Neural cell (in vitro differentiated cells): Measurements from ENCODE around the gene MTHFD1. TPM values are rescaled to one million over a fixed set of nuclear protein-coding genes. Genes with fewer than 3 reads are reported as not detected.

Experiments
- H2AFZ ChIP-seq: fragments of 200-600, 300-800 bp; sonication (generic), shearing (Covaris generic); 2 replicates; pipeline ENCODE4 v1.6.0; 2014; ENCODE audit warnings: low read depth, mild to moderate bottlenecking, antibody characterized with exemption, low read length, moderate library complexity
- H3F3A ChIP-seq: fragments of 200-600 bp; shearing (Covaris generic); 2 replicates; pipeline ENCODE4 v1.6.1; 2016; ENCODE audit warnings: mild to moderate bottlenecking, moderate library complexity, mixed read lengths, antibody characterized with exemption, low read length; ENCODE audit not compliant: insufficient read depth, poor library complexity, severe bottlenecking
- H3K27ac ChIP-seq: fragments of 200-600, 300-800 bp; sonication (generic), shearing (Covaris generic); 2 replicates; pipeline ENCODE4 v1.5.1; 2014; ENCODE audit warnings: mild to moderate bottlenecking, low read length, moderate library complexity
- H3K27me3 ChIP-seq: fragments of 300-800, 200-600 bp; sonication (generic), shearing (Covaris generic); 2 replicates; pipeline ENCODE4 v1.6.0; 2014; ENCODE audit warnings: mild to moderate bottlenecking, low read depth, low read length, moderate library complexity; ENCODE audit not compliant: insufficient read depth
- H3K36me3 ChIP-seq: fragments of 300-800, 200-600 bp; sonication (generic), shearing (Covaris generic); 2 replicates; pipeline ENCODE4 v1.5.1; 2014; ENCODE audit warnings: mild to moderate bottlenecking, antibody characterized with exemption, low read length, moderate library complexity; ENCODE audit not compliant: insufficient read depth
- H3K4me2 ChIP-seq: fragments of 300-800, 200-600 bp; sonication (generic), shearing (Covaris generic); 2 replicates; pipeline ENCODE4 v1.6.0; 2014; ENCODE audit warnings: mild to moderate bottlenecking, low read length
- H3K4me3 ChIP-seq: fragments of 300-800, 200-600 bp; sonication (generic), shearing (Covaris generic); 2 replicates; pipeline ENCODE4 v1.5.1; 2014; ENCODE audit warnings: mild to moderate bottlenecking, low read length, moderate library complexity
- H3K79me2 ChIP-seq: fragments of 200-600 bp; shearing (Covaris generic); replicated peaks from 2 replicates; pipeline ENCODE4 v1.6.0; 2014; ENCODE audit warnings: mild to moderate bottlenecking, low read length, moderate library complexity; ENCODE audit not compliant: insufficient read depth
- H3K9ac ChIP-seq: fragments of 300-800, 200-600 bp; sonication (generic), shearing (Covaris generic); 2 replicates; pipeline ENCODE4 v1.6.1; 2016; ENCODE audit warnings: mild to moderate bottlenecking, low read length, mixed read lengths
- H3K9me2 ChIP-seq: fragments of 200-600 bp; shearing (Covaris generic); 2 replicates; pipeline ENCODE4 v1.6.1; 2016; ENCODE audit warnings: mild to moderate bottlenecking, low read length, mixed read lengths; ENCODE audit not compliant: insufficient read depth
- H3K9me3 ChIP-seq: fragments of 200-600, 300-800 bp; sonication (generic), shearing (Covaris generic); 2 replicates; pipeline ENCODE4 v1.6.1; 2016; ENCODE audit warnings: mild to moderate bottlenecking, mixed run types, low read length, moderate library complexity, mixed read lengths
- H4K20me1 ChIP-seq: fragments of 200-600 bp; shearing (Covaris generic); 2 replicates; pipeline ENCODE4 v1.6.1; 2016; ENCODE audit warnings: mild to moderate bottlenecking, mixed run types; ENCODE audit not compliant: insufficient read depth
- EP300 ChIP-seq: fragments of 450-650 bp; conservative IDR thresholded peaks from 2 replicates; pipeline ENCODE4 v1.6.1; 2014; ENCODE audit warnings: antibody characterized with exemption, mild to moderate bottlenecking, moderate library complexity; ENCODE audit not compliant: poor library complexity, severe bottlenecking
- EZH2 ChIP-seq: fragments of 200-600, 300-800 bp; shearing (Covaris generic), sonication (generic); IDR thresholded peaks from 2 replicates; pipeline ENCODE4 v1.6.1; 2014; ENCODE audit warnings: antibody characterized with exemption, low read length, borderline replicate concordance, mild to moderate bottlenecking; ENCODE audit not compliant: insufficient read depth, poor library complexity, severe bottlenecking
- MXI1 ChIP-seq: fragments of 450-650 bp; conservative IDR thresholded peaks from 2 replicates; pipeline ENCODE4 v1.6.1; 2014; ENCODE audit warnings: antibody characterized with exemption, mild to moderate bottlenecking; ENCODE audit not compliant: poor library complexity, severe bottlenecking
- POLR2AphosphoS5 ChIP-seq: IDR thresholded peaks from 2 replicates; pipeline ENCODE4 v1.6.1; 2012
- RAD21 ChIP-seq: fragments of 450-650 bp; conservative IDR thresholded peaks from 2 replicates; pipeline ENCODE4 v1.6.1; 2014; ENCODE audit warnings: antibody characterized with exemption, mild to moderate bottlenecking, moderate library complexity
- SMC3 ChIP-seq: fragments of 450-650 bp; conservative IDR thresholded peaks from 2 replicates; pipeline ENCODE4 v1.6.1; 2014; ENCODE audit warnings: antibody characterized with exemption, mild to moderate bottlenecking, moderate library complexity; ENCODE audit not compliant: poor library complexity
- TAF1 ChIP-seq: IDR thresholded peaks from 2 replicates; pipeline ENCODE4 v1.6.1; 2012; ENCODE audit warnings: low read depth
- polyA plus RNA-seq: library from polyadenylated mRNA; depleted of rRNA; stranded (reverse); fragments of >200 nt; gene quantifications from 2 replicates; pipeline ENCODE4 v1.2.3, GENCODE V29; 2014
- TF ChIP-seq, protein P1 (sequence below): fragments of 450-650 bp; IDR thresholded peaks from 2 replicates; pipeline ENCODE4 v1.5.1; 2014; ENCODE audit warnings: antibody characterized with exemption, mild to moderate bottlenecking, moderate library complexity; ENCODE audit not compliant: poor library complexity, severe bottlenecking
- TF ChIP-seq, protein P2 (sequence below): IDR thresholded peaks from 2 replicates; pipeline ENCODE4 v1.6.1; 2012; ENCODE audit warnings: borderline replicate concordance

The MTHFD1 gene
- polyA plus RNA-seq, 1 donor from 2014 or later, result 5.4 TPM

DNA sequence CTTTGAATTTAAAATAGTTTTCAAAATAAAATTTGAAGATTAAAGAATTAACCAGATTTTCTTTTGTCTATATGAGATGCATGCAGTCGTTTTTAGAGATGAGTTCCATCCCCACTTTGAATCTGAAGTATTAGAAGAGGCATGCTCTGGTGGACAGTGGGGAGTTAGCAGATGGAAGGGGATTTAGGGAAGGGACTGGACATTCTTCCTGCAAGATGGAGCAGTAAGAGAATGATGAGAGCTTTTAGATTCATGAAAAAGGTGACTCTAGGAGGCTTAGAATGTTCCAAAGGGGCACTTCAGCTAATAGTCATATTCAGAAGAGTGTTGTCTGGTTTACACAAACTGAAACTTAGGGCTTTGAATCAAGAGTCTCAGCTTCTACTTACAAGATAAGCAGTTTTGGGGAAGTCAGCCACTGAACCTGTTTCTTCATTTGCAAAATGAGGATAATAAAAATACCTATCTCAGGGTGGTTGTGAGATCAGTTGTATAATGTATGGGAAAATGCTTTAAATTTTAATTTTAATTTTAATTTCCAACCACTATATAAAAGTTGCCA, 120.1 kb downstream of the MTHFD1 start:
- H2AFZ ChIP-seq, result no peak overlapping the region
- H3K9me2 ChIP-seq, result no peaks in the 10 kb centered on the region
- H3K27ac ChIP-seq, result no peak overlapping the region
- no peak overlapping the region for H3K4me2 ChIP-seq
- no peaks in the 10 kb centered on the region for H3K9me3 ChIP-seq
- no peaks in the 10 kb centered on the region for H3K36me3 ChIP-seq
- H3K79me2 ChIP-seq, result peaks cover 73% of the 10 kb centered on the region
- no peaks in the 10 kb centered on the region for H3K27me3 ChIP-seq
- no peak overlapping the region for H3K9ac ChIP-seq
- TF ChIP-seq, protein P1, sequence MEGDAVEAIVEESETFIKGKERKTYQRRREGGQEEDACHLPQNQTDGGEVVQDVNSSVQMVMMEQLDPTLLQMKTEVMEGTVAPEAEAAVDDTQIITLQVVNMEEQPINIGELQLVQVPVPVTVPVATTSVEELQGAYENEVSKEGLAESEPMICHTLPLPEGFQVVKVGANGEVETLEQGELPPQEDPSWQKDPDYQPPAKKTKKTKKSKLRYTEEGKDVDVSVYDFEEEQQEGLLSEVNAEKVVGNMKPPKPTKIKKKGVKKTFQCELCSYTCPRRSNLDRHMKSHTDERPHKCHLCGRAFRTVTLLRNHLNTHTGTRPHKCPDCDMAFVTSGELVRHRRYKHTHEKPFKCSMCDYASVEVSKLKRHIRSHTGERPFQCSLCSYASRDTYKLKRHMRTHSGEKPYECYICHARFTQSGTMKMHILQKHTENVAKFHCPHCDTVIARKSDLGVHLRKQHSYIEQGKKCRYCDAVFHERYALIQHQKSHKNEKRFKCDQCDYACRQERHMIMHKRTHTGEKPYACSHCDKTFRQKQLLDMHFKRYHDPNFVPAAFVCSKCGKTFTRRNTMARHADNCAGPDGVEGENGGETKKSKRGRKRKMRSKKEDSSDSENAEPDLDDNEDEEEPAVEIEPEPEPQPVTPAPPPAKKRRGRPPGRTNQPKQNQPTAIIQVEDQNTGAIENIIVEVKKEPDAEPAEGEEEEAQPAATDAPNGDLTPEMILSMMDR, result no peak
- TF ChIP-seq EZH2 (no peak), SMC3 (no peak), RAD21 (no peak), EP300 (no peak), POLR2AphosphoS5 (no peak), TAF1 (no peak), MXI1 (no peak)
- TF ChIP-seq, protein P2, sequence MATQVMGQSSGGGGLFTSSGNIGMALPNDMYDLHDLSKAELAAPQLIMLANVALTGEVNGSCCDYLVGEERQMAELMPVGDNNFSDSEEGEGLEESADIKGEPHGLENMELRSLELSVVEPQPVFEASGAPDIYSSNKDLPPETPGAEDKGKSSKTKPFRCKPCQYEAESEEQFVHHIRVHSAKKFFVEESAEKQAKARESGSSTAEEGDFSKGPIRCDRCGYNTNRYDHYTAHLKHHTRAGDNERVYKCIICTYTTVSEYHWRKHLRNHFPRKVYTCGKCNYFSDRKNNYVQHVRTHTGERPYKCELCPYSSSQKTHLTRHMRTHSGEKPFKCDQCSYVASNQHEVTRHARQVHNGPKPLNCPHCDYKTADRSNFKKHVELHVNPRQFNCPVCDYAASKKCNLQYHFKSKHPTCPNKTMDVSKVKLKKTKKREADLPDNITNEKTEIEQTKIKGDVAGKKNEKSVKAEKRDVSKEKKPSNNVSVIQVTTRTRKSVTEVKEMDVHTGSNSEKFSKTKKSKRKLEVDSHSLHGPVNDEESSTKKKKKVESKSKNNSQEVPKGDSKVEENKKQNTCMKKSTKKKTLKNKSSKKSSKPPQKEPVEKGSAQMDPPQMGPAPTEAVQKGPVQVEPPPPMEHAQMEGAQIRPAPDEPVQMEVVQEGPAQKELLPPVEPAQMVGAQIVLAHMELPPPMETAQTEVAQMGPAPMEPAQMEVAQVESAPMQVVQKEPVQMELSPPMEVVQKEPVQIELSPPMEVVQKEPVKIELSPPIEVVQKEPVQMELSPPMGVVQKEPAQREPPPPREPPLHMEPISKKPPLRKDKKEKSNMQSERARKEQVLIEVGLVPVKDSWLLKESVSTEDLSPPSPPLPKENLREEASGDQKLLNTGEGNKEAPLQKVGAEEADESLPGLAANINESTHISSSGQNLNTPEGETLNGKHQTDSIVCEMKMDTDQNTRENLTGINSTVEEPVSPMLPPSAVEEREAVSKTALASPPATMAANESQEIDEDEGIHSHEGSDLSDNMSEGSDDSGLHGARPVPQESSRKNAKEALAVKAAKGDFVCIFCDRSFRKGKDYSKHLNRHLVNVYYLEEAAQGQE, result no peak
- H4K20me1 ChIP-seq, result no peaks in the 10 kb centered on the region
- H3F3A ChIP-seq, result no peaks in the 10 kb centered on the region
- H3K4me3 ChIP-seq, result no peak overlapping the region

DNA sequence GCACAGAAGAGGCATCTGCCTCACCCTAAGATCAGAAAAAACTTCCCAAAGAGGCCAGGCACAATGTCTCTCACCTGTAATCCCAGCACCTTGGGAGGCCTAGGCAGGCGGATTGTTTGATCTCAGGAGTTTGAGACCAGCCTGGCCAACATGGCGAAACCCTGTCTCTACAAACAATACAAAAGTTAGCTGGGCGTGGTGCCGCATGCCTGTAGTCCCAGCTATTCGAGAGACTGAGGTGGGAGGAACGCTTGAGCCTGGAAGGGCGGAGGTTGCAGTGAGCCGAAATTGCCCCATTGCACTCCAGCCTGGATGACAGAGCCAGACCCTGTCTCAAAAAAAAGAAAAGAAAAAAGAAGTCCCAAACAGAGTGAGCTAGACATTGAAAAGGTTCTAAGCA, 120.9 kb downstream of the MTHFD1 start:
- no peak overlapping the region for H3K4me3 ChIP-seq
- no peaks in the 10 kb centered on the region for H3K27me3 ChIP-seq
- H3K4me2 ChIP-seq, result no peak overlapping the region
- peaks cover 76% of the 10 kb centered on the region for H3K79me2 ChIP-seq
- TF ChIP-seq RAD21, result no peak
- no peak for TF ChIP-seq EZH2
- no peak for TF ChIP-seq TAF1
- TF ChIP-seq MXI1, result no peak
- TF ChIP-seq, protein P2, result no peak
- TF ChIP-seq, protein P1, result no peak
- H4K20me1 ChIP-seq, result no peaks in the 10 kb centered on the region
- no peaks in the 10 kb centered on the region for H3K9me2 ChIP-seq
- H3K27ac ChIP-seq, result no peak overlapping the region
- no peaks in the 10 kb centered on the region for H3K9me3 ChIP-seq
- no peaks in the 10 kb centered on the region for H3K36me3 ChIP-seq
- no peaks in the 10 kb centered on the region for H3F3A ChIP-seq
- no peak overlapping the region for H2AFZ ChIP-seq
- no peak overlapping the region for H3K9ac ChIP-seq
